HCT116 (cell line): ENCODE measurements around the gene CRK. TPM values are rescaled to one million over a fixed set of nuclear protein-coding genes. Genes with fewer than 3 reads are reported as not detected.

ENCODE experiments used
- ATAC-seq: fragments of 200-7000 bp; cut with Tn5 transposase; 2 replicates; pipeline ENCODE4 v1.9.1; 2020; ENCODE audit warnings: mild to moderate bottlenecking, moderate library complexity
- BruUV-seq: library from RNA; stranded (reverse); fragments of 400-500 nt; replicated peaks from 2 replicates; lab custom pipeline; 2021; lab: Mats Ljungman, UMichigan
- CTCF ChIA-PET: fragments of 300-600 bp; sonication (Branson Sonifier 250); formaldehyde crosslinking; loops from one replicate; lab custom pipeline; 2021; ENCODE audit warnings: antibody characterized with exemption; lab: Charles Lee
- POLR2A ChIA-PET: fragments of 300-600, 350-600 bp; sonication (Branson Sonifier 250); formaldehyde crosslinking; loops from one replicate; lab custom pipeline; 2021; ENCODE audit warnings: antibody characterized with exemption; lab: Charles Lee
- RAD21 ChIA-PET, 2 experiments: fragments of 300-600 bp; sonication (Branson Sonifier 250); formaldehyde crosslinking; loops; one replicate each; lab custom pipeline; 2023; ENCODE audit warnings: low total read pairs in 2 of 2; ENCODE audit not compliant: uncharacterized antibody in 2 of 2, unreplicated experiment in 2 of 2, low non-redundant PET in 1 of 2; lab: Charles Lee
- DNase-seq: peaks from one replicate; pipeline ENCODE4 v3.0.0-alpha.2; 2010; ENCODE audit warnings: low read depth, low spot score
- H2AFZ ChIP-seq: fragments of 200-600 bp; shearing (Covaris generic), sonication (generic); 2 replicates; pipeline ENCODE4 v1.6.1; 2017; ENCODE audit warnings: low read depth, mixed run types, mixed read lengths, antibody characterized with exemption, low read length; ENCODE audit not compliant: poor library complexity, severe bottlenecking
- H3K27ac ChIP-seq: 2 replicates; pipeline ENCODE4 v1.5.1; 2012; ENCODE audit warnings: low read depth, low read length
- H3K27me3 ChIP-seq: fragments of 200-600 bp; sonication (generic); 2 replicates; pipeline ENCODE4 v1.6.1; 2016; ENCODE audit warnings: mixed run types, low read length, mixed read lengths; ENCODE audit not compliant: insufficient read depth
- H3K36me3 ChIP-seq, 2 experiments: fragments of 200-500 bp in 1 of 2; fragments of 200-600 bp in 1 of 2; sonication (Bioruptor generic) in 1 of 2; sonication (generic) in 1 of 2; 2 replicates each; pipeline versions ENCODE4 v1.5.1 to v1.6.1; 2014 to 2016; ENCODE audit warnings: low read length in 2 of 2, inconsistent platforms in 1 of 2, mixed read lengths in 1 of 2, mixed run types in 1 of 2; ENCODE audit not compliant: insufficient read depth in 2 of 2, control insufficient read depth in 1 of 2
- H3K4me1 ChIP-seq, 2 experiments: fragments of 200-600 bp in 1 of 2; sonication (generic) in 1 of 2; 2 replicates each; pipeline versions ENCODE4 v1.5.1 to v1.6.1; 2012 to 2017; ENCODE audit warnings: low read length in 2 of 2, inconsistent platforms in 1 of 2, mild to moderate bottlenecking in 1 of 2, mixed read lengths in 1 of 2, mixed run types in 1 of 2, moderate library complexity in 1 of 2; ENCODE audit not compliant: insufficient read depth in 2 of 2, control insufficient read depth in 1 of 2
- H3K4me2 ChIP-seq: fragments of 200-600 bp; sonication (generic); 2 replicates; pipeline ENCODE4 v1.6.1; 2017; ENCODE audit warnings: mixed run types, low read length, mixed read lengths
- H3K4me3 ChIP-seq, 2 experiments: fragments of 200-600 bp in 1 of 2; sonication (generic) in 1 of 2; replicated peaks in 1 of 2; 2 replicates each; pipeline ENCODE4 v1.5.1; 2011 to 2016; ENCODE audit warnings: low read length in 2 of 2, control low read depth in 1 of 2, low read depth in 1 of 2, mild to moderate bottlenecking in 1 of 2, mixed read lengths in 1 of 2, mixed run types in 1 of 2
- H3K79me2 ChIP-seq: fragments of 200-600 bp; sonication (generic); 2 replicates; pipeline ENCODE4 v1.6.1; 2017; ENCODE audit warnings: mild to moderate bottlenecking, mixed run types, low read length, moderate library complexity, mixed read lengths; ENCODE audit not compliant: insufficient read depth
- H3K9ac ChIP-seq: fragments of 200-600 bp; sonication (generic); 2 replicates; pipeline ENCODE4 v1.6.1; 2016; ENCODE audit warnings: low read length, mixed read lengths
- H3K9me2 ChIP-seq: fragments of 200-600 bp; sonication (generic), shearing (Covaris generic); 2 replicates; pipeline ENCODE4 v1.6.1; 2017; ENCODE audit warnings: mixed run types, mild to moderate bottlenecking, moderate library complexity; ENCODE audit not compliant: insufficient read depth
- H3K9me3 ChIP-seq, 2 experiments: fragments of 200-500 bp in 1 of 2; fragments of 200-600 bp in 1 of 2; sonication (Bioruptor generic) in 1 of 2; sonication (generic) in 1 of 2; 2 replicates each; pipeline ENCODE4 v1.6.1; 2014 to 2017; ENCODE audit warnings: low read length in 2 of 2, mixed read lengths in 2 of 2, inconsistent platforms in 1 of 2, low read depth in 1 of 2, mild to moderate bottlenecking in 1 of 2, mixed run types in 1 of 2, moderate library complexity in 1 of 2; ENCODE audit not compliant: control insufficient read depth in 1 of 2, insufficient read depth in 1 of 2
- H4K20me1 ChIP-seq: fragments of 200-600 bp; sonication (generic), shearing (Covaris generic); 2 replicates; pipeline ENCODE4 v1.6.1; 2017; ENCODE audit warnings: mixed run types, mild to moderate bottlenecking, moderate library complexity; ENCODE audit not compliant: insufficient read depth
- CEBPB ChIP-seq: IDR thresholded peaks from 2 replicates; pipeline ENCODE4 v1.6.1; 2012; ENCODE audit warnings: low read depth
- EGR1 ChIP-seq: IDR thresholded peaks from 2 replicates; pipeline ENCODE4 v1.6.1; 2012; ENCODE audit warnings: low read depth
- EZH2 ChIP-seq: fragments of 200-600 bp; sonication (generic); IDR thresholded peaks from 2 replicates; pipeline ENCODE4 v1.6.1; 2017; ENCODE audit warnings: antibody characterized with exemption, mixed run types
- EZH2phosphoT487 ChIP-seq: fragments of 200-600 bp; IDR thresholded peaks from 2 replicates; pipeline ENCODE4 v1.6.1; 2018; ENCODE audit warnings: antibody characterized with exemption, borderline replicate concordance
- FOSL1 ChIP-seq: IDR thresholded peaks from 2 replicates; pipeline ENCODE4 v1.6.1; 2012; ENCODE audit warnings: low read depth
- MAX ChIP-seq: IDR thresholded peaks from 2 replicates; pipeline ENCODE4 v1.6.1; 2012
- POLR2A ChIP-seq: IDR thresholded peaks from 2 replicates; pipeline ENCODE4 v1.7.0; 2011; ENCODE audit warnings: borderline replicate concordance; ENCODE audit not compliant: insufficient read depth, insufficient read length; ENCODE audit errors: extremely low read depth
- RAD21 ChIP-seq: IDR thresholded peaks from 2 replicates; pipeline ENCODE4 v1.6.1; 2012; ENCODE audit warnings: low read depth, mild to moderate bottlenecking
- REST ChIP-seq: IDR thresholded peaks from 2 replicates; pipeline ENCODE4 v1.6.1; 2012; ENCODE audit warnings: low read depth
- SIN3A ChIP-seq: IDR thresholded peaks from 2 replicates; pipeline ENCODE4 v1.6.1; 2012; ENCODE audit warnings: low read depth
- SP1 ChIP-seq: IDR thresholded peaks from 2 replicates; pipeline ENCODE4 v1.6.1; 2012; ENCODE audit warnings: low read depth
- SRF ChIP-seq: IDR thresholded peaks from 2 replicates; pipeline ENCODE4 v1.6.1; 2012; ENCODE audit warnings: low read depth
- TCF7L2 ChIP-seq: IDR thresholded peaks from 2 replicates; pipeline ENCODE4 v1.7.0; 2011; ENCODE audit warnings: borderline replicate concordance, inconsistent platforms; ENCODE audit not compliant: insufficient read depth, insufficient read length; ENCODE audit errors: extremely low read depth
- YY1 ChIP-seq: IDR thresholded peaks from 2 replicates; pipeline ENCODE4 v1.6.1; 2011; ENCODE audit warnings: low read length, low read depth, moderate library complexity, mild to moderate bottlenecking; ENCODE audit not compliant: insufficient replicate concordance; ENCODE audit errors: extremely low read depth
- ZFX ChIP-seq: fragments of 450-650 bp; IDR thresholded peaks from 2 replicates; pipeline ENCODE4 v1.6.1; 2017
- intact Hi-C: fragments of 100-400 bp; cut with micrococcal nuclease; formaldehyde crosslinking; loops from 2 replicates; pipeline ENCODE4 v1.10.0; 2022
- total RNA-seq: library from RNA; stranded (reverse); gene quantifications from one replicate; pipeline ENCODE4 v1.2.1, GENCODE V29; 2021; ENCODE audit not compliant: unreplicated experiment

Gene CRK
- total RNA-seq, 1 experiment from 2014 or later = 55.5 TPM

- H3K9me3 ChIP-seq = no peaks in the 10 kb centered on the region
- H4K20me1 ChIP-seq = no peaks in the 10 kb centered on the region
- BruUV-seq = no TSS peak
- intact Hi-C loops = loop anchor here (10.0 kb wide), 1 partner anchor 153 kb away; no protein-coding TSS in a partner anchor
- TF ChIP-seq TCF7L2 (no peak), RAD21 (no peak), SRF (no peak), ZFX (no peak), SIN3A (no peak), SP1 (no peak)
- H3K79me2 ChIP-seq = peaks cover 27% of the 10 kb centered on the region
- H3K27ac ChIP-seq = no peak overlapping the region
- DNase-seq (no peak), ATAC-seq (no peak)
- no peak overlapping the region for H3K9ac ChIP-seq
- ChIA-PET RAD21 (no interaction called here), POLR2A (interaction anchor here (1.2 to 2.4 kb wide), 2 partner anchors 19 to 36 kb away, joined by 3 to 8 read pairs; no protein-coding TSS in a partner anchor), CTCF (no interaction called here)
- no peak overlapping the region for H2AFZ ChIP-seq
- H3K4me2 ChIP-seq = no peak overlapping the region
- no peaks in the 10 kb centered on the region for H3K9me2 ChIP-seq
- peaks cover 27 to 43% of the 10 kb centered on the region in 2 experiments; a peak in 3 of 4 replicates for H3K36me3 ChIP-seq
- H3K27me3 ChIP-seq = no peaks in the 10 kb centered on the region
- peaks cover 6 to 21% of the 10 kb centered on the region in 2 experiments for H3K4me1 ChIP-seq
- no peak overlapping the region for H3K4me3 ChIP-seq
Measured at GRCh38 chr17:1481736-1482135, 25.7 kb upstream of the CRK start.

- peaks cover 6 to 13% of the 10 kb centered on the region in 2 experiments for H3K4me1 ChIP-seq
- CTCF ChIA-PET = no interaction called here
- peaks cover 33 to 43% of the 10 kb centered on the region in 2 experiments; a peak in 3 of 4 replicates for H3K36me3 ChIP-seq
- H3K9me2 ChIP-seq = no peaks in the 10 kb centered on the region
- H3K4me2 ChIP-seq = no peak overlapping the region
- peaks cover 24% of the 10 kb centered on the region for H3K79me2 ChIP-seq
- H3K4me3 ChIP-seq = no peak overlapping the region
- intact Hi-C loops = loop anchor here (10.0 kb wide), 1 partner anchor 154 kb away; no protein-coding TSS in a partner anchor
- RAD21 ChIA-PET = no interaction called here
- POLR2A ChIA-PET = interaction anchor here (2.4 kb wide), 1 partner anchor 18 kb away, joined by 8 read pairs; no protein-coding TSS in a partner anchor
- no peaks in the 10 kb centered on the region for H3K27me3 ChIP-seq
- no peak overlapping the region for H2AFZ ChIP-seq
- no peak for ATAC-seq
- no peak overlapping the region for H3K27ac ChIP-seq
- no peak overlapping the region for H3K9ac ChIP-seq
- H3K9me3 ChIP-seq = no peaks in the 10 kb centered on the region
- BruUV-seq = no TSS peak
- H4K20me1 ChIP-seq = no peaks in the 10 kb centered on the region
- no peak for DNase-seq
- TF ChIP-seq POLR2A = no peak
- no peak for TF ChIP-seq SIN3A
- TF ChIP-seq EGR1 = no peak
- no peak for TF ChIP-seq RAD21
- no peak for TF ChIP-seq EZH2phosphoT487
- TF ChIP-seq FOSL1 = no peak
- TF ChIP-seq MAX = no peak
- TF ChIP-seq REST = no peak
- TF ChIP-seq YY1 = no peak
- no peak for TF ChIP-seq EZH2
- no peak for TF ChIP-seq CEBPB
Measured at GRCh38 chr17:1480747-1481465, 24.9 kb upstream of the CRK start.
